Measurements from ENCODE around the gene ADAMTSL5.
"Not testable (repeated sequence)": the region's sequence is repeated elsewhere in the genome, so short reads cannot be mapped to it uniquely, and the experiment has no call there.

ADAMTSL5 gene

DNA sequence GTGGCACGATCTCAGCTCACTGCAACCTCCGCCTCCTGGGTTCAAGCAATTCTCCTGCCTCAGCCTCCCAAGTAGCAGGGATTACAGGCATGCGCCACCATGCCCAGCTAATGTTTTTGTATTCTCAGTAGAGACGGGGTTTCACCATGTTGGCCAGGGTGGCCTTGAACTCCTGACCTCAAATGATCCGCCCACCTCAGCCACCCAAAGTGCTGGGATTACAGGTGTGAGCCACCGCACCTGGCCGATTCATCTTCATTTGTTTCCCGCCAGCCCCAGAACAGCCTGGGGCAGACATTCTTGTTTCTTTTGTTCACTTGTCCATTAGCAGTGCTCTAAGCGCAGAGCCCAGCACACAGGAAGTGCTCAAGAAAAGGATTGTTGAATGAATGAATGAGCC is 35.8 kb downstream of the ADAMTSL5 start:
- DNase-seq, result not testable (repeated sequence)

DNA sequence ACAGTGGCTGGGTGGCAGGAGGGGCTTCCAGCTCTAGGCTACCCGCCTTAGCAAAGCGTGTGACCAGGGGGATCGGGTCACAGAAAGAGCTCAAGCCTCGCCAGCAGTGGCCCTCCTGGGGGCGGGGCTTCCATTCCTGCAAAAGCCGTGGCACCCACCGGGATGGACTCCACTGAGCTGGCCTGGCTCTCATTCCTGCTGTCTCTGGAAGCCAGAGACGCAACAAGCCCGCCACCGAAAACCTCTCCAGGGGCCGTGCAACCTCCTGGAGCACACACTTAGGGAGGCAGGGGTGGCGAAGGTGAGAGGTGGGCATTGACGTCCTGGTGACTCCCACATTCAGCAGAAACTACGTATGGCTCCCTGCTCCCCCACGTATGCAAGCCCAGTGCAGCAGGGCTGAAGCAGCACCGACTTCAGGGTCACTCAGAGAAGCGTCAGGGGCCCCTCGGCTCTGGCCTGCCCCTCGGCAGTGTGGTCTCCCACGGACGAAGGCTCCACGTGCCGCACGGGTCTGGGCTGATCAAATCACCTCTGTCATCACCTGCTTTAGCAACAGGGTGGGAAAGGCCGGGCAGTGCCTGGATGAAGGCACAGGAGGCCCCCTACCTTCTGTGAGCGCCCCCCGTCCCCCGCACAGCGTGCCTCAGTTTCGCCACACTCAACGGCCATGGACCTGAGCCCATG is 36.9 kb downstream of the ADAMTSL5 start:
- no peak for DNase-seq

DNA sequence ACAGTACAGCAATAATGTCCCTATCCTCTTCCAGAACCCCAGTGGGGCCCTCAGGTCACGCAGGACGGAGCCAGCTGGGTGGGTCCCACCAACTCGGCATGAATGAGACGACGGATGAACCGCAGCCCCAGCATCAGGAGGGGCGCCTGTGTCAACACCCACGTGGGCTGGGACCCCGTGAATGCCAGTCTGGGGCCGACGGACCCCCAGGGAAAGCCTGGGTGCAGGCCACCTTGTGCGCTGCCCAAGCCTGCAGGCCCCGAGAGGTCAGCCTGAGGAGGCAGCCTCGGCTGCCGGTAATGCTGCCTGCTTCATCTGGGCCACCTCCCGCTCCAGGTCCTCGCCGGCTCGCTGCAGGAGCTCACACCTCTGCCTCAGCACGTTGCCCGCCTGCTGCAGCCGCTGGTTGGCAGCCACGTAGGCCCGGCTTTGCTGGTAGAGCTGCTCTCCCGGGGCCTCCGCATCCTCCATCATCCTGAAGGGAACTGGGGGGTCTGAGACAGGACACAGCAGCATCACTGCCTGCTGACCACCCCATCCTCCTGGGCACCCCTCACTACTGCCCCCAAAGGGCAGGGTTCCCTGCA is 38.0 kb downstream of the ADAMTSL5 start:
- DNase-seq, result no peak

DNA sequence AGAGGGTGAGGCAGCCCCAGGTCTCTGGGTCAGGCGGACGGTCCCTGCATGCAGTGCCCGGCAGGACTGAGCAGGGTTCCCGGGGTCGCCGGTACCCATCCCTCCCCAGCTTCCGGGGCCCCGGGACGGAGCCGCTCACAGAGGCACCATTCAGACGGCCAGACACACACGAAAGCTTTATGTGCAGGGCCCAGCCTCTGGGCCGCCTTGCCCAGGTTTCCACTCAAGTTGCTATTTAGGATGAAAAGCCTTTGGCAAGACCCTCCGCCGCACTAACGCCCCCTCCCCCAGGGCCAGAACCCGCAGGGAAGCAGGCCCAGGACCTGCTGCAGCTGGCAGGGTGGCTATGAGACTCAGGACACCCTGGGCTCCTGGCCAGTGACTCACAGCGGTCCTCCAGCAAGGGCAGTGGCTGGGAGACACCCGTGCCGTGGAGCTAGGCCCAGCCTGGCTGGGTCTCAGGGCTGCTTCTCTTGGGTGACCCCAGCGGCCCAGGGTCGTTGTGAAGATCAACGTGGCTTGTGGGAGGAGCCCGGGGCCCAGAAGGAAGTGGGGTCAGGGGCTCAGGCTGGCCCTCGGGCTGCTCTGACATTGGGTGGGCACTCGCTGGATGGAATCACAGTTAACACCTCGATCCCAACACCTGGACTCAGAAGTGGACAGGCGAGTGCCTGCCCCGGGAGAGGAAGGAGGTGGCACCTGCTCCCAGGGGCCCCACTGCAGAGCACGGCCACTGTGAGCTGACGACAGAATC is 38.6 kb downstream of the ADAMTSL5 start:
- DNase-seq, result no peak

DNA sequence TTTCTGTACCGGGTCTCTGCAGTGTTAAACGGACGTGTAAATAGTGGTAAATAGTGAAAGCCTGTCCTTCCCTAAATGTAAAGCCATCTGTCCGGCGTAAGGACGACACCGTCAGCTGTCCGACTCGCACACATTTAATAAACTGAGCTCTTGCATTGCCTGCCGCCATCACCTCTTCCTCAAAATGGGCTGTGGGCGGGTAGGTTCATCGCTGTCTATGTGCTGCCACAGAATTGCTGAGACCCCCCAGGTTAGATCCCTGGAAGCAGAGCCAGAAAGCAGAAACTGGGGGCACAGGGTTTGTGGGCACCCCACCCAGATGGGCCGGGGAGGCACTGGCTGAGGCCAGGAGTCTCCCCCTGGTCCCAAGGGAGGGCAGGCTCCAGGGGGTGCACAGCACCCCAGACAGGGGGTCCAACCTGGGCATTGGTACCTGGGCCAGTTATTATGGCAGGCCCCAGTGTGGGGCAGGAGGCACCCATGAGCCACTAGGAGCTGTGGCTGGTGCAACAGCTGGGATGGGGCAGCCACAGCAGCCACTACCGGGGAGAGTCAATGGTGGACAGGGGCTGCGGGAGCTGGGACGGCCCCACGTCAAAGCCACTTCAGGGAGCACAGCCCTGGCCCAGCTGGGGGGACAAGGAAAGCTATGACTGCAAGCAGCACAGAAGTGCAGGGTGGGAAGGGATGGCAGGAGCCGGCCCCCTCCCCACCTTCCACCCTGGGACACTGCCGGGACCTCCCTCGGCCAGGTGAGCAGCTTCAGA is 39.6 kb downstream of the ADAMTSL5 start:
- DNase-seq, result no peak

DNA sequence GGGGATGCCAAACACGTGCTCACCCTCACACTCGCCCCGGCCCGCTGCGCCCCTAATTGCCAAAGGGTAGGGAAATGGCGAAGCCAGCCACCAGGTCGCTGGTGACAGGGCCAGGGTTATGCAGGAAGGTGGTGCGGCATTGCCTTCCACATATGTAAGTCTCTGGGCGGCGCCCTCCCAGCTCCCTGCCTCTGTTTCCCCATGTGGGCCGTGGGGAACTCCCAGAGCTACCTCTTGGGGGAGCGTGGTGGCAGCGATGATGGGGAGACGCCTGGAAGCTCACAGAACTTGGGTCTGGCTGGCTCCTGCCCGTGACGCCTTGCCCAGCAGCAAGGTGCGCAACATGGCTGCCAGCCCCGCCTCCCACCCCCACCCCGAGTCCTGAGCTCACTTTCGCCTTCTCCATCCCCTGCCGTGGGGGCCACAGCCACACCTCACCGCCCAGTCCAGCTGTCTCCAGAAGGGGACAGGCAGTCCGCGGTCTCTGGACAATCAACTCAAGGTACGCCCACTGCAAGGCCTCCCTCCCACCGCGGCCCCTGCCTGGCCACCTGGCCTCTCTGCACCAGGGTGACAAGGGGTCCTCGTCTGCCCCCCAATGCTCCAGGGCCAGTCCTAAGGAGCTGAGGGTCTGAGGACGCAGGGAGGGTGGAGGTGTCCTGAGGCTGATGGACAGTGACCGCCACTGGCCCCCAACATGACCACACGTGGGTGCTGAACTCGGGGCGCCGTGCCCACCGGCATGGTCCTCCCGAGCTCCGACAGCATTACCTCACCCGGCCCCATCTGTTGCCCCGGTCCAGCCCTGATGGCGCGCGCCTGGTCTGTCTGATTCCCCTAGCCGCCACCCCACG is 40.4 kb downstream of the ADAMTSL5 start:
- no peak for DNase-seq

DNA sequence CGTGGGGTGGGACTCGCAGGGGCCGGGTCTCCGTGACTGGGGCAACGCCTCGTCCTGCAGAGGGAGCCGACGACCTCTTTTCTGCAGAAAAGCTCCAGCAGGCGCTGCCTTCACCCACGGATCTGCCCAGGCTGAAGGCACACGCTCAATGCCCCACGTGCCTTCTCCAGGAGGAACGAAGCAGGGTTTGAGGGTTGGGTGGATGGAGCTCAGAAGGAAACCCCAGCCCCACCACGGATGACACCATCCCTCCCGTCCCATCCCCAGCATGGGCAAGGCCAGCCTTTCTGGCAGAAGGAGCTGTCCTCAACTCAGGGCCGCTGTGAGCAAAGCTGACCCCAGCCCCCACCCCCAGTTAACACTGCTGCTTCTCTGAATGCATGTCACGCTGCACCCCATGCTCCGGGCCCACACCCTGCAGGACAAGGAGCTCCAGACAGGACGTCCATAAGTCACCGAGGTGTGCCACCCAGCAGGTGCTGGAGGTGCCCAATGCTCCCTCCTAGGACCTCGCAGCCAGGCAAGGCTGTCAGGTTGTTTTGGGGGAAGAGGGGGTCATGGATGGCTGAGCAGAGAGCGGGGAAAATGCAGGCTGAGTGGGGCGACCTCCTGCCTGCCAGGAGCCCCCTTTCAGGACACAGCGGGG is 41.2 kb downstream of the ADAMTSL5 start:
- DNase-seq, result no peak

DNA sequence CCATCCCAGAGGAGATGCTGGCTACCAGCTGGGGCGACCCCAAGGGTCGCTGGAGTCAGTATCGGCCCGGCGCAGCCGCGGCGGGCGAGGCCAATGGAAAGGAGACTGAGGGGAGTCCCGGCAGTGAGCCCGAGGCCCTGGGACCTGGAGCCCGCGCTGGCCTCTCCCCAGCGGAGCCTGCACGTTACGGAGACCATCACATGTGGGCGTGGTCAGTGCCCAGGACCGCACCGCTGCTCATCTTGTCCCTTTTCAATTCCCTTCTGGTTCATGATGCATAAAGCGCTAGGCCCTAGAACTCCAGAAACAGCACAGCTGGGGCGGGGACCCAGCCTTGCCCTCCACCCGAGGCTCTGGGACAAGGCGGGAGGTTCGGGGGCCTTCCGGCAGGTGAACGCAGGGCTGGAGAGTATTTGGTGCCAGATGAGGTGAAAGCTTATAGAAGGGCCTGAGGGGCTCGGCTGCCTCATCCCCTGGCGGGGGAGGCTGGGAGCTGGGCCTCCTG is 41.8 kb downstream of the ADAMTSL5 start:
- DNase-seq, result no peak

DNA sequence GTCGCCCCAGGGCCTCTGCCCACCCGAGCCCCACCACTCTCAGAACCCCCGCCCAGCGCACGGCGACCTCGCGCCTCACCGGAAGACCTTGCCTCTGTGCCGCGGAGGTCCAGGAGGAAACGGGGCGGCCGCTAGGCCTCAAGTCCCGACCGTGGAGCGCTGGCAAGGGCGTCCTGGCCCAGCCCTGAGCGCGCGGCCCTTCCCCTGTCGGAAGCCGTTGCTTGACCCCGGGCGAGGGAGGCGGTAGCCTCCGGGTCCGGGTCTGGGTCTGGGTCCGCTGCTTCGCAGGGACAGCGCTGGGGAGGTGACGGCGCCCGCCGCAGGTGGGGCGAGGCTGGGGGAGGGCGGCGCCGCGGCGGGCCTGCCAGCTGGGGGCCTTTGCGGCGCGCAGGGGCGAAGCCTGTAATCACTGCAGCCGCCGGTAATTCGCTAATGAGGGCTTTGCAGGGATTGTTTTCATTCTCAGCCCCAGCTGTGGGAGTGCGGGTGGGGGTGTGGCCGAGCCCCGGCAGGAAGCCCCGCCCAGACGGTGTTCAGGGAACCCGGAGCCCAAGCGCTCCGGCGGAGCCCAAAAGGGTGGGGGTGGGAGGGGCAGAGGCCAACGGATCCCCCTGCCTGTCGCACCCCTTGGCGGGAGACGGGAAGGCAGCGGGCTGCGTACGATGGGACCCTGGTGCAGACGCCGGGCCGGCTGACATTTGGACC is 42.4 kb downstream of the ADAMTSL5 start:
- peak; percentile 91 for DNase-seq

DNA sequence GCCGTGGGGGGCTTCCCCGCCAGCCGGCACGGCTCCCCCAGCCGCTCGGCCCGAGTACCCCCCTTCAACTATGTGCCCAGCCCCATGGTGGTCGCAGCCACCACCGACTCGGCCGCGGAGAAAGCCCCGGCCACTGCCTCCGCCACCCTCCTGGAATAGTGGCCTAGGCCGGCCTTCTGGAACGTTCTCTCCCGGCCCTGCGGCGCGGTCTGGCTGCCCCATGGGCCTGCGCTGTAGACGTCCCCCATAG is 42.8 kb downstream of the ADAMTSL5 start:
- no peak for DNase-seq

DNA sequence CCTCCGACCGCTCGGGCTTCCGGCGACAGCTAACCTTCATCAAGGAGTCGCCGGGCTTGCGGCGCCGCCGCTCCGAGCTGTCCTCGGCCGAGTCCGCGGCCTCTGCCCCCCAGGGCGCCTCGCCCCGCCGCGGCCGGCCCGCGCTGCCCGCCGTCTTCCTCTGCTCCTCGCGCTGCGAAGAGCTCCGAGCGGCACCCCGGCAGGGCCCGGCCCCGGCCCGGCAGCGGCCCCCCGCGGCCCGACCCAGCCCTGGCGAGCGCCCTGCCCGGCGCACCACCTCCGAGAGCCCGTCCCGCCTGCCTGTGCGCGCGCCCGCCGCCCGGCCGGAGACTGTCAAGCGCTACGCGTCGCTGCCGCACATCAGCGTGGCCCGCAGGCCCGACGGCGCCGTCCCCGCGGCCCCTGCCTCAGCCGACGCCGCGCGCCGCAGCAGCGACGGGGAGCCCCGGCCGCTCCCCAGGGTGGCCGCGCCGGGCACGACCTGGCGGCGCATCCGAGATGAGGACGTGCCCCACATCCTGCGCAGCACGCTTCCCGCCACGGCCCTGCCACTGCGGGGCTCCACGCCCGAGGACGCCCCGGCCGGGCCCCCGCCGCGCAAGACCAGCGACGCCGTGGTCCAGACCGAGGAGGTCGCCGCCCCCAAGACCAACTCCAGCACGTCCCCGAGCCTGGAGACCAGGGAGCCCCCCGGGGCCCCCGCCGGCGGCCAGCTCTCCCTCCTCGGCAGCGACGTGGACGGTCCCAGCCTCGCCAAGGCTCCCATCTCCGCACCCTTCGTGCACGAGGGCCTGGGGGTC is 43.4 kb downstream of the ADAMTSL5 start:
- DNase-seq, result peak; percentile 74

DNA sequence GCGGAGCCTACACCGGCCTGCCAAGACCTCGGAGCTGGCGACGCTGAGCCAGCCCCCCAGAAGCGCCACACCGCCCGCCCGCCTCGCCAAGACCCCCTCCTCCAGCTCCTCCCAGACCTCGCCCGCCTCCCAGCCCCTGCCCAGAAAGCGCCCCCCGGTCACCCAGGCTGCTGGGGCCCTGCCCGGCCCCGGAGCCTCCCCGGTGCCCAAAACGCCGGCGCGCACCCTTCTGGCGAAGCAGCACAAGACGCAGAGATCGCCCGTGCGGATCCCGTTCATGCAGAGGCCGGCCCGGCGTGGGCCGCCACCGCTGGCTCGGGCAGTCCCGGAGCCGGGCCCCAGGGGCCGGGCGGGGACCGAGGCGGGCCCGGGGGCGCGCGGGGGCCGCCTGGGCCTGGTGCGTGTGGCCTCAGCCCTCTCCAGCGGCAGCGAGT is 44.0 kb downstream of the ADAMTSL5 start:
- DNase-seq, result peak; percentile 76

DNA sequence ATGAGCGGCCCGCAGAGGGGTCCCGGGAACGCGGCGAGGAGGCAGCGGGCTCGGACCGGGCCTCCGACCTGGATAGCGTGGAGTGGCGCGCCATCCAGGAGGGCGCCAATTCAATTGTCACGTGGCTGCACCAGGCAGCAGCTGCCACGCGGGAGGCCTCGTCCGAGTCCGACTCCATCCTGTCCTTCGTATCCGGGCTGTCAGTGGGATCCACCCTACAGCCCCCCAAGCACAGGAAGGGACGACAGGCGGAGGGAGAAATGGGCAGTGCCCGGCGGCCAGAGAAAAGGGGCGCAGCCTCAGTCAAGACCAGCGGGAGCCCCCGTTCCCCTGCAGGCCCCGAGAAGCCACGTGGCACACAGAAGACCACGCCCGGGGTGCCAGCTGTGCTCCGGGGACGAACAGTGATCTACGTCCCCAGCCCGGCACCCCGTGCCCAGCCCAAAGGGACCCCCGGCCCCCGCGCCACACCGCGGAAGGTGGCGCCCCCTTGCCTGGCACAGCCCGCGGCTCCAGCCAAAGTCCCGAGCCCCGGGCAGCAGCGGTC is 44.5 kb downstream of the ADAMTSL5 start:
- no peak for DNase-seq

DNA sequence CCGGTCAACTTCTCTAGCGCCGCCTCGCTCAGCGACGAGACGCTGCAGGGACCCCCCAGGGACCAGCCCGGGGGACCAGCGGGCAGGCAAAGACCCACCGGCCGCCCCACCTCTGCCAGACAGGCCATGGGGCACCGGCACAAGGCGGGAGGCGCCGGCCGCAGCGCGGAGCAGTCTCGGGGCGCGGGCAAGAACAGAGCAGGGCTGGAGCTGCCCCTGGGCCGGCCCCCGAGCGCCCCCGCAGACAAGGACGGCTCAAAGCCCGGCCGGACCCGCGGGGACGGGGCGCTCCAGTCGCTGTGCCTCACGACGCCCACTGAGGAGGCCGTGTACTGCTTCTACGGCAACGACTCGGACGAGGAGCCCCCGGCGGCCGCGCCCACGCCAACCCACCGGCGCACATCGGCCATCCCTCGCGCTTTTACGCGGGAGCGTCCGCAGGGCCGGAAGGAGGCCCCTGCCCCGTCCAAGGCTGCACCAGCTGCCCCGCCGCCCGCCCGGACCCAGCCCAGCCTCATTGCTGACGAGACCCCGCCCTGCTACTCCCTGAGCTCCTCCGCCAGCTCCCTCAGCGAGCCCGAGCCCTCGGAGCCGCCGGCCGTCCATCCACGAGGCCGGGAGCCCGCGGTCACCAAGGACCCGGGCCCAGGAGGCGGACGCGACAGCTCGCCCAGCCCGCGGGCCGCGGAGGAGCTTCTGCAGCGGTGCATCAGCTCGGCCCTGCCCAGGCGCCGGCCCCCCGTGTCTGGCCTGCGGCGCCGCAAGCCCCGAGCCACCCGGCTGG is 45.1 kb downstream of the ADAMTSL5 start:
- no peak for DNase-seq

DNA sequence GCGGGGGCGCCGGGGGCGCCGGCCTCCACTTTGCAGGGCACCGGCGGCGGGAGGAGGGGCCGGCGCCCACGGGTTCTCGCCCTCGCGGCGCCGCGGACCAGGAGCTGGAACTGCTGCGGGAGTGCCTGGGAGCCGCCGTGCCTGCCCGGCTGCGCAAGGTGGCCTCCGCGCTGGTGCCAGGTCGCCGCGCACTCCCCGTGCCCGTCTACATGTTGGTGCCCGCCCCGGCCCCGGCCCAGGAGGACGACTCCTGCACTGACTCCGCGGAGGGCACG is 45.7 kb downstream of the ADAMTSL5 start:
- no peak for DNase-seq

DNA sequence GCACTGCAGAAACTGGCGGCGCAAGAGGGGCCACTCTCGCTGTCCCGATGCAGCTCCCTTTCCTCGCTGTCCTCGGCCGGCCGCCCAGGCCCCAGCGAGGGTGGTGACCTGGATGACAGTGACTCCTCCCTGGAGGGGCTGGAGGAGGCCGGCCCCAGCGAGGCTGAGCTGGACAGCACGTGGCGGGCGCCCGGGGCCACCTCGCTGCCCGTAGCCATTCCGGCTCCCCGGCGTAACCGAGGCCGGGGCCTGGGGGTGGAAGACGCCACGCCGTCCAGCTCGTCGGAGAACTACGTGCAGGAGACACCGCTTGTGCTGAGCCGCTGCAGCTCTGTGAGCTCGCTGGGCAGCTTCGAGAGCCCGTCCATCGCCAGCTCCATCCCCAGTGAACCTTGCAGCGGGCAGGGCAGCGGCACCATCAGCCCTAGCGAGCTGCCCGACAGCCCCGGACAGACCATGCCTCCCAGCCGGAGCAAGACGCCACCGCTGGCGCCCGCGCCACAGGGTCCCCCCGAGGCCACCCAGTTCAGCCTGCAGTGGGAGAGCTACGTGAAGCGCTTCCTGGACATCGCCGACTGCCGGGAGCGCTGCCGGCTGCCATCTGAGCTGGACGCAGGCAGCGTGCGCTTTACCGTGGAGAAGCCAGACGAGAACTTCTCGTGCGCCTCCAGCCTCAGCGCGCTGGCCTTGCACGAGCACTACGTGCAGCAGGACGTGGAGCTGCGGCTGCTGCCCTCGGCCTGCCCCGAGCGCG is 46.2 kb downstream of the ADAMTSL5 start:
- no peak for DNase-seq

DNA sequence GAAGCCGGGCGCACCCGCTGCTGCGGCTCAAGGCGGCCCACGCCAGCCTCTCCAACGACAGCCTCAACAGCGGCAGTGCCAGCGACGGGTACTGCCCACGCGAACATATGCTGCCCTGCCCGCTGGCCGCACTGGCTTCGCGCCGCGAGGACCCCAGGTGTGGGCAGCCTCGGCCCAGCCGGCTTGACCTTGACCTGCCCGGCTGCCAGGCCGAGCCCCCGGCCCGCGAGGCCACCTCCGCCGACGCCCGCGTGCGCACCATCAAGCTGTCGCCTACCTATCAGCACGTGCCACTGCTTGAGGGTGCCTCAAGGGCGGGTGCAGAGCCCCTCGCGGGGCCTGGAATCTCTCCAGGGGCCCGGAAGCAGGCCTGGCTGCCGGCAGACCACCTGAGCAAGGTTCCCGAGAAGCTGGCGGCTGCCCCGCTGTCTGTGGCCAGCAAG is 46.8 kb downstream of the ADAMTSL5 start:
- no peak for DNase-seq

DNA sequence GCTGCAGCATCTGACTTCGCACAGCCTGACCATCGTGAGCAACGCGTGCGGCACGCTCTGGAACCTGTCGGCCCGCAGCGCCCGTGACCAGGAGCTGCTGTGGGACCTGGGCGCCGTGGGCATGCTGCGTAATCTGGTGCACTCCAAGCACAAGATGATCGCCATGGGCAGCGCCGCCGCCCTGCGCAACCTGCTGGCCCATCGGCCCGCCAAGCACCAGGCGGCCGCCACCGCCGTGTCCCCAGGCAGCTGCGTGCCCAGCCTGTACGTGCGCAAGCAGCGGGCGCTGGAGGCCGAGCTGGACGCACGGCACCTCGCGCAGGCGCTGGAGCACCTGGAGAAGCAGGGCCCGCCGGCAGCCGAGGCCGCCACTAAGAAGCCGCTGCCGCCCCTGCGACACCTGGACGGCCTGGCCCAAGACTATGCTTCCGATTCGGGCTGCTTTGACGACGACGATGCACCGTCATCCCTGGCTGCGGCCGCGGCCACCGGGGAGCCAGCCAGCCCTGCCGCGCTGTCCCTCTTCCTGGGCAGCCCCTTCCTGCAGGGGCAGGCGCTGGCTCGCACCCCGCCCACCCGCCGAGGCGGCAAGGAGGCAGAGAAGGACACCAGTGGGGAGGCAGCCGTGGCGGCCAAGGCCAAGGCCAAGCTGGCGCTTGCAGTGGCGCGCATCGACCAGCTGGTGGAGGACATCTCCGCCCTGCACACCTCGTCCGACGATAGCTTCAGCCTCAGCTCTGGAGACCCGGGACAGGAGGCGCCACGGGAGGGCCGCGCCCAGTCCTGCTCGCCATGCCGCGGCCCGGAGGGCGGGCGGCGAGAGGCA is 47.4 kb downstream of the ADAMTSL5 start:
- DNase-seq, result peak; percentile 73
